HG02970 (cell line): ENCODE data around the gene GNAL.

Experiments used
- ATAC-seq: cut with Tn5 transposase; IDR thresholded peaks from one replicate; pipeline ENCODE4 v1.9.1; 2021; ENCODE audit warnings: mild to moderate bottlenecking, moderate library complexity, moderate number of reproducible peaks; ENCODE audit not compliant: unreplicated experiment, low FRiP score

GNAL gene

DNA sequence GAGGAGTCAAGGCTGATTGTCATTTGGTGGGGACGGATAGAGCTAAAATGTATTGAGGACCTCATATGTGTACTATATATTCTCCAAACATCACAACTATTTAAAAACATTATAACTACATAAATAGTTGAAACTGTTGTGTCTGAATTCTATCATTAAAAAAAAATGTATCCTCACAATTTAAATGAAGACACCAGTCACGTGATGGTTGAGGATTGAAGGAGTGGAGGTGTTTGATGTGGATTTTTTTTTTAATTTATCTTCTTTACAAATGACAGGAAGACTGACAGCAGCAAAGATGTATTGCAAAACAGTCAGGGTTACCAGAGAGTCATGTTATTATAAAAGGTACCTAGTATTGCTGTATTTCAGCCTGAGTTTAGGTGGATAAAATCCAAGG lies 30.0 kb downstream of the GNAL start:
- no peak for ATAC-seq

- no peak for ATAC-seq
Measured at GRCh38 chr18:11719621-11720020, 30.6 kb downstream of the GNAL start.

DNA sequence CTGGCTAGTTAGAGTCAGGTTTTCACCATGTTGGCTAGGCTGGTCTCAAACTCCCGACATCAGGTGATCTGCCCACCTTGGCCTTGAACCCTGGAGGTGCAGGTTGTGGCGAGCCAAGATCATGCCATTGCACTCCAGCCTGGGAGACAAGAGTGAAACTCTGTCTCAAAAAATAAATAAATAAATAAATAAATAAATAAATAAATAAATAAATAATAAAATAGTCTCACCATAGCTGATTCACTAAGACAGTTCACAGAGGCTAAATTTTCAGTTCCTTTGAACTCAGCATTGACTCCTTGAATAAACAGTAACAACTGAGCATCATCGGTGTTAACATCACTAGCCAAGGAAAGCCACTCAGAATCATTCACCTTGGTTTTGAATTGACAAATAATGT lies 32.7 kb downstream of the GNAL start:
- no peak for ATAC-seq

- no peak for ATAC-seq
Measured at GRCh38 chr18:11724781-11725180, 35.7 kb downstream of the GNAL start.

DNA sequence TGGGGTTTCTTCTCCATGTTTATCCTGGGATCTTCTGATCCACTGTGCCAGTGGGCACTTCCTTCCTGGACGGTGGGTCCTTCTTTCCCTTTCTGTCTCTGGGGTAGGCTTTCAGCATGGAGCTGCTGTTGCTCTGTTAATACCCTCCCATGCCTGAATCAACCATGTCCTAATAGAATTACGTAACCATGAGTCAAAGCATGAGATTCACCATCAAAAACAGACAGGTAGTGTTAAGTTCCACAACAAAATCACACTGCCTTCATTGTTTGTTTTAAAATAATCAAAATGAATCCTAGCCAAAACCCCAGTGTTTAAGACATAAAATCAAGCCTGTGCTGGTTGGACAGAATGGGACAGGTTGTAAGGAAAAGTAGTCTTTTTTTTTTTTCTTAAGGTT lies 37.5 kb downstream of the GNAL start:
- no peak for ATAC-seq

GRCh38 chr18:11728249-11728648 lies 39.2 kb downstream of the GNAL start:
- no peak for ATAC-seq

- no peak for ATAC-seq
Measured at GRCh38 chr18:11729556-11729955, 40.5 kb downstream of the GNAL start.

DNA sequence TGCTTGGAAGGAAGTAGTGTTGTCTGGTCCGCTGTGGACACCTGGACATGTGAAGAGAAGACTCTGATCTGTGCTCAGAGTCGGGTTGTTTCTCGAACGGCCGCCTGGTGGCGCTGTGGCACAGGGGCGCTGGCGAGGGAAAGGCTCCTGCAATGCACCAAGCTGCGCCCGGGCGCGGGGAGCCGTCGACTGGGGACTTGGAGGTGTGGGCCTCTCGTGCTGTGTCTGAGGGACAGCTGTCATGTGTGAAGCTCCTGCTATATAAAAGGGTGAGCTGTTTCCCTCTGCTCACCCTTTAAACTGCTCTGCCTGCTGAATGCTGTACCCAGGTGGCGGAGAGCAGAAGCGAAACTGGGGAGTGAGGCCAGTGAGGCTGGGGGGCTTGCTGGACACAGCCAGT lies 44.0 kb downstream of the GNAL start:
- no peak for ATAC-seq

- ATAC-seq: no peak
Measured at GRCh38 chr18:11736656-11737055, 47.6 kb downstream of the GNAL start.

- no peak for ATAC-seq
Measured at GRCh38 chr18:11739893-11740292, 50.8 kb downstream of the GNAL start.

GRCh38 chr18:11740461-11740860 lies 51.4 kb downstream of the GNAL start:
- no peak for ATAC-seq

- no peak for ATAC-seq
Measured at GRCh38 chr18:11741505-11742145, 52.6 kb downstream of the GNAL start.

GRCh38 chr18:11745521-11745920 lies 56.5 kb downstream of the GNAL start:
- ATAC-seq: no peak

DNA sequence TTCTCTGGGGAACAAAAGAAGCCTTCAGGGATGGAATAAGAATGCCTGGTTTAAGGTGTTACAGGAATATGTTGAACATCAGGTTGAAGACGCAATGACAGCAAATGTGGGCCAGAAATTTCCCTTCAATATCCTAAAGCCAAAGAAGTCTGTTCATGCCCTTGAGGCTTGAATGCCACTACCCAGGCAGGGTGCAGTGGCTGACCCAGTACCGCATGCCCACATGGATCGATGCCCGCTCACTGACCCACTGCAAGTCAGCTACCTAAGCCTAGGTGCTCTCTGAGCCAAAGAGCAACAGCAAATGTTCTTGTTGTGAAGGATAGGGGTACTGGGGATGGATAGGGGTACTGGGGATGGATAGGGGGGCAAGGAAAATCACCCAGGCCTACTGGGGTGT lies 58.2 kb downstream of the GNAL start:
- ATAC-seq: no peak

- no peak for ATAC-seq
Measured at GRCh38 chr18:11747731-11748130, 58.7 kb downstream of the GNAL start.

DNA sequence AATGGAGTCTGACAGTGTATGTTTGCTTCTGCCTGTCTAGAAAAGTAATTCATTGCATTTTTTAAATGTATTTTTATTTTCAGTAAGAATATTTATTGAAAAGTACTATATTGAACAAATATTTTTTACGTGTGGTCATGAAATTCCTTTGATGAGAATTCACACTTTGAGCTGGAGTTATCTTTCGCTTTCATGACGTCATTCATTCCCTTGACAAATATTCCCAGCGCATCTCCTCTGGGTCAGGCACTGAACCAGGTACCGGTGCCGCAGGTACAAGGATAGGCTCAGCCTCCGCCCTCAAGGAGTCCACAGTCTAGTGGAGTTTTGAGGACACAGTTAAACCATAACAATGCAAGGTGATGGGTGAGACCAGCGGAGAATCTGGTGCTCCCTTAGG lies 60.2 kb downstream of the GNAL start:
- ATAC-seq: no peak

- ATAC-seq: no peak
Measured at GRCh38 chr18:11750171-11750570, 61.1 kb downstream of the GNAL start.

GRCh38 chr18:11750581-11751310 lies 61.7 kb downstream of the GNAL start:
- no peak for ATAC-seq

DNA sequence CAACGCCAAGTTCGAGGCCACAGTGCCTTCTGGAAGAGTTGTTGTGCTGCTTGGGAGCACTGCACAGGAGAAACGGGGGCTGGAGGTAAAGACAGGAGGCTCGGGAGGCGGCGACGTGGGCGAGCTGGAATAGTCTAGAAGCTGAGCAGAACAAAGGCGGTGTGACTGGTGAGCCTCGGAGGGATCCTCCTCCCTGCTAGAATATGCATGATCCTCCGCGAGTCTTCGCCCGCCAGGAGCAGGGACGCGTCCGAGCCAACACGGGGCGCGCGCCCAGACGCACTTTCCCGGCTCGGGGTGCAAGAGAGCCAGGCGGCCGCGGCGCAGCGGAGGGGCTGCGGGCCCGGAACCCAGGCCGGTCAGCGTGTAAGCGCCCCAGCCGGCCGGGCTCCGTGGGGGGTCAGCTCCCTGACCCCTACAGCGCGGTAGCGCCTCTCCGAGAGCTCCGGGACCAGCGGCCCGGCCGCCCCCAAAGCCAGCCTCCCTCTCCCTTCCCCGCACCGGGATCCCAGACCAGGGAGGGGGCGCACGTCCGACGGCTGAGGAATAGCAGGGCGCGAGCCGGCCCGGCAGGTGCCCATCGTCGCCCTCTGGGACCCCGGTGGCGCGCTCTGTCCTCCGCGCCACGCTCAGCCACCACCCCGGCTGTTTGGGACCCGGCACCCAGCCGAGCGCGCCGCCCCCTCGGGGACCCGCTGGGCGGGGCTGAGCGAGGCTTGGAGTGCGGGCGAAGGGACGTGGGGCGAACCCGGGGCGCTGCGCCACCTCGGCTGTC lies 62.5 kb downstream of the GNAL start:
- no peak for ATAC-seq

DNA sequence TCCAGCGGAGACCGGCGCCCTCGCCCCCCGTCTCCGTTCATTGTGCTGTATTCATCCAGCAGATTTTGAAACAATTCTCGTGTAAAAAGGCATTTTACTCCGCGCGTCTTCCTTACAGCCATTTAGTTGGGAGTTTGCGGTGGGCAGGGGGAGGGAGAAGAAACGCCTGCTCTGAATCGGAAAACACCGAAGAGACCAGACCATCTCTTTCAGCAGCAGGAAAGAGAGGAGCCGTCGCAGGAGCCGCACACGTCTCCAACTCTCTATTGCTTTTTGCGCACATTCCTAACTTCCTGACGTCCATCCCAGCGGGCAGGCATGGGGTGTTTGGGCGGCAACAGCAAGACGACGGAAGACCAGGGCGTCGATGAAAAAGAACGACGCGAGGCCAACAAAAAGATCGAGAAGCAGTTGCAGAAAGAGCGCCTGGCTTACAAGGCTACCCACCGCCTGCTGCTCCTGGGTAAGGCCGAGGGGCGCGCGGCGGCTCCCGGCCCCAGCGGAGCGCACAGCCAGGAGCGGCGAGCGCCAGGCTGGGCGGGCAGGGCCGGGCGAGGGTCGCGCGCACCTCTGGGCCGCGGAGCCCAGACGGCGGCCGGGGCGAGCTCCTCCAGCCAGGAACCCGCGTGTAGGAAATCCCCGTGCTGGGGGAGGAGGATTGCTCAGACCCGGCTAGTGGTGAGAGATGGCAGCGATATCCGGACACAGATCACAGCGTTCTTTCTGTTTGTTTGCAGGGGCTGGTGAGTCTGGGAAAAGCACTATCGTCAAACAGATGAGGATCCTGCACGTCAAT lies 63.2 kb downstream of the GNAL start:
- ATAC-seq: no peak

DNA sequence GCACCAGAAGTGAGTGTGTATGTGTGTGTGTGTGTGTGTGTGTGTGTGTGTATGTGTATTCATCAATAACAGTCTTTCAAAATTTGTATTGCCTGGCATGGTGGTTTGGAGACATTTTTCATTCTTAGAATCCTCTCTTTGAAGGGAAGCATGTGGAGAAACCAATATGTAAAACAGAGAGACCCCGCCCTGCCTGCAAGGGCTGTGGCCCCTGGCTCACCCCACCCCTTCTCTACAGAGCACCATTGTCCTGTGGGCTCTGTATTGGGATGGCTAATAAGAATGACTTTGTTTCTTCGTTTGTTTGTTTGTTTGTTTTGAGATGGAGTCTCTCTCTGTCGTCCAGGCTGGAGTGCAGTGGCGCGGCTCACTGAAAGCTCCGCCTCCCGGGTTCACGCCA lies 65.9 kb downstream of the GNAL start:
- no peak for ATAC-seq
